ENCODE data around the gene CPEB3.
"Not testable (repeated sequence)": the region's sequence is repeated elsewhere in the genome, so short reads cannot be mapped to it uniquely, and the experiment has no call there.

The CPEB3 gene

DNA sequence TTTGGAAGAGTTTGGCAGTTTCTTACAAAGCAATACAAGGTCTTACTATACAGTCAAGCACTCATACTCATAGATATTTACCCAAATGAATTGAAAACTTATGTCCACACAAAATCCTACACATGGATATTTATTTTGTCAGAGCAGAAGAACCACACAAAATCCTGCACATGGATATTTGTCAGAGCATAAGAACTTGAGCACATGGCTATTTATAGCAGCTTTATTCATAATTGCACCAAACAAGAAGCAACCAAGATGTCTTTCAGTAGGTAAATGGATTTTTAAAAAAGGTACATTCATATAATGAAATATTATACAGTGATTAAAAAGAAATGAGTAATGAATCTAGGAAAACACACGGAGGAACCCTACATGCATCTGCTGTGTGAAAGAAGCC lies 251.9 kb downstream of the CPEB3 start:
- no peak for DNase-seq (ENCODE audit: low read depth in 2 of 2)

DNA sequence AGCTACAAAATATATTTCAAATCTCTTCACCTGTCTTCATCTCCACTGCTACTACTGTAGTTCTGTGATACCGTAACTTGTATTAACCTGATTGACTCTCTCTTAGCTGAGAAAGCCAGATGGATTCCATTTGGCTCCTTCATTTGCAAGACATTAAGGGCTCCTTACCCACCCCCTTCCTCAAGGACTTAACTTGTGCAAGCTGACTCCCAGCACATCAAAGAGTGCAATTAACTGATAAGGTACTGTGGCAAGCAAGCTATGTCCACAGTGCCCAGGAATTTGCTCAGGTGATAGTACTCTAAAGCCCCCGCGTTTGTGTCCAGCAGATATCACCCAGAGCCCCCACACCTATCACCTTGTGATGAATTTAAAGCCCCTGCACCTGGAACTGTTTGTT lies 257.8 kb downstream of the CPEB3 start:
- not testable (repeated sequence) for DNase-seq (ENCODE audit: low read depth in 2 of 2)

DNA sequence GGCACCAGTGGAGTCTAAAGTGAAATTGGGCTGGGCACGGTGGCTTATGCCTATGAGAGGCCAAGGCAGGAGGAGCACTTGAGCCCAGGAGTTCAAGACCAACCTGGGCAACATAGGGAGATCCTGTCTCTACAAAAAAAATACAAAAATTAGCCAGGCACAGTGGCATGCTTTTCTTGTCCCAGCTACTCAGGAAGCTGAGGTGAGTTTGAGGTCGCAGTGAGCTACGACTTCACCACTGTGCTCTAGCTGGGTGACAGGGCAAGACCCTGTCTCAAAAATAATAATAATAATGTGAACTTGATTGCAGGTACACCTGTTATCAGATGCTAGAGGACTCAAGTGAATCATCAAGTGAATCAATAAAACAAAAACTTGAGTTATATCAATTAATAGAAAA lies 259.3 kb downstream of the CPEB3 start:
- no peak for DNase-seq (ENCODE audit: low read depth in 2 of 2)

DNA sequence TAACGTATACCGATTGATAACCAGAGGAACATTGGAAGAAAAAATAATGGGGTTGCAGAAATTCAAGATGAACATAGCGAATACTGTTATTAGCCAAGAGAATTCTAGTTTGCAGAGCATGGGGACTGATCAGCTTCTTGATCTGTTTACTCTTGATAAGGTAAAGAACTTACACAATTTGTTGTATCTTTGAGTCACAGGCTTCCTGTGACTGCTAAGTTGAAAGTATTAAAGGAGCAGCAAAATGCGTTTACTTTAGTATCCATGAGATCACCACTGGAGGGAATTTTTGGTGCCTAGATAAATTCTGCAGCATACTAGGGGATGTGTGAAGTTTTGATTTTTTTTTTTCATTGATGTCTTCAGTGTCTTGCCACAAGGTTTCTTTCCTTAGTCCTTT lies 263.7 kb downstream of the CPEB3 start:
- no peak for DNase-seq (ENCODE audit: low read depth in 2 of 2)

DNA sequence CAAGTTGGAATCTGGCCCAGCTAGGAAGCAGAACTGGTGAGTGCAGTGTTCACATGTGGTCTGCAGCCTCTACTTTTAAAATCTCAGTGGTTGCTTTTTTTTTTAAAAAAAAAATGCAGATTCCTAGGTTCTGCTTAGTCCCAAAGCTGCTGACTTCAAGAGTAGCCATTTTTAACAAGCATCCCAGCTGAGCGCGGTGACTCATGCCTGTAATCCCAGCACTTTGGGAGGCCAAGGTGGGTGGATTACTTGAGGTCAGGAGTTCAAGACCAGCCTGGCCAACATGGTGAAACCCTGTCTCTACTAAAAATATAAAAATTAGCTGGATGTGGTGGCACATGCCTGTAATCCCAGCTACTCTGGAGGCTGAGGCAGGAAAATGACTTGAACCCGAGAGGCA lies 265.5 kb downstream of the CPEB3 start:
- DNase-seq (ENCODE audit: low read depth in 2 of 2) = not testable (repeated sequence)

DNA sequence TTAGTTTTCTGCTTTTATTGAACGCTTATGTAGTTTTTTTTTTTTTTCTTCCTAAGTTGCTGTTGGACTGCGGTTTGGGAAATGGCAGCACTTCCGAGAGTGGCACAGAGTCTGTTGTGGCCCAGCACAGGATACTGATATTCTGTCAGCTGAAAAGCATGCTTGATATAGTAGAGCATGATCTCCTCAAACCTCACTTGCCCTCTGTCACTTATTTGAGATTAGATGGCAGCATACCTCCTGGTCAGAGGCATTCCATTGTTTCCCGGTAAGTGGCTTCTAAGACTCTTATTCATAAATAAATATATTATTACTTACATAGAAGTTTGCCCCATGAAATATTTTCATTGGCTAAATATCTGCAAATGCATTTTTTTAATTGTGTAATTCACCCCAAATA lies 266.2 kb downstream of the CPEB3 start:
- DNase-seq (ENCODE audit: low read depth in 2 of 2) = no peak

DNA sequence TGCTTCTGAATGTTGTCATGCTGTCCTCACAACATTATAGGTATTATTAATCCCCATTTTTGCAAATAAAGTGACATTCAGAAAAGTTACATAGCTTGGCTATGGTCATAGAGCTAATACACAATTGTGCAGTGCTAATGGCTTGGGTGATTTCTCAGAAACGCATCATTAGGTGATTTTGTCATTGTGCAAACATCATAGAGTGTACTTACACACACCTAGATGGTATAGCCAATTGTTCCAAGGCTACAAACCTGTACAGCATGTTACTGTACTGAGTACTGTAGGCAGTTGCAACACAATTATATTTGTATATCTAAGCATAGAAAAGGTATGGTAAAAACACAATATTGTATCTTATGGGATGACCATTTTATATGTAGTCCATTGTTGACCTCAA lies 276.3 kb downstream of the CPEB3 start:
- DNase-seq (ENCODE audit: low read depth in 2 of 2) = no peak

DNA sequence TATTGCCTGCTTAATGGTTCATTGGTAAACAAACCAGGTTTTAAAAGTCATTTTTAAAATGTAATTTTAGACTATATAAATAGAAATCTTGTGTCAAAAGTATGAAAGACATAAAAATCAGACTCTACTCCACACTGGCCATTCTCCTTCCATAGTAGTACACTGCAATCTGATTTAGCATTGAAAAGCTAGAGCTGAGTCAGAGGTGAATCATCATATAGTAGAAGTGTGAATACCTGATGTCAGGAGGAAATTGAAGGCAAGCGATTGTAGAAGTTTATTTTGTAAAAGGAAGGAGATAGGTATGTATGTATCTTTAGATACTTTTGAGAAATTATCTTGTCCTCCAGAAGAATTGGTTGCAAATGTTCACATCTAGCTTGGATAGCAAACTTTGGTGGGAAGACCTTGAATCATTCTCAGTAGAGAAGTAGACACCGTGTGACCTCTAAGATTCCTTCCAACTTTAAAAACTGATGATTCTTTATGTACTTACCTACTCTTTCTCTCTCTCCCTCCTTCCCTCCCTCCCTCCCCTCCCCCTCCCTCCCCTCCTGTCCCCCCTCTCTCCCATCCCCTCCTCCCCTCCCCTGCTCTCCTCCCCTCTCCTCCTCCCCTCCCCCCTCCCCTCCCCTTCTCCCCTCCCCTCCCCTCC lies 279.2 kb downstream of the CPEB3 start:
- DNase-seq (ENCODE audit: low read depth in 2 of 2) = no peak

DNA sequence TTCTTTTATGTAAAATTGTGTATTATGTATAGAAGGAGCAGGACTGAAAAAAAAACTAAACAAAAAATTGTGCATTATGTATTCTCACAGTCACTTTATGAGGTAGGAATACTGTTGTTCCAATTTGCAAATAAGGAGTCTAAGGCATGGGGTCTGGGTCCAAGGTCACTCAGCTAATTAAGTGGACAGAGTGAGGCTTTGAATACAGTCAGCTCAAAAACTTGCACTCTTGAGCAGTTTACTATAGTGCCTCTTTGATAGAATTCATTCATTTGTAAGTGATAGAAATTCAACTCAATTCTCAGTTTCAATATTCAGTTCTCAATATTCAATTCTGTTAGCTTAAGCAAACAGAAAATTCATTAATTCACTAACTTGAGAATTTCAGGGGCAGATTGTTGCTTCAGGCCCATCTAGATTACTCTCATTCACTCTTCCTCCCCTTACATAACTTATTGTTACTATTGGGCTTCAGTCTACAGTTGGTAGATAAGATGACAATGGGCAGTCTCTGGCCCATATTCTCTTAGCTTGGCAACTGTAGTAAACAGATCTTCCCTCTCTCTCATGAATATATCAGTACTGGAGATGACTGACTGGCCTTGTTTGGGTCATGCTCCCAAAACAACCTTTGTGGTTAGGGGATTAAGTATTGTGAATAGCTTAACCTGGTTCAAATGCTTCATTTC lies 280.7 kb downstream of the CPEB3 start:
- no peak for DNase-seq (ENCODE audit: low read depth in 2 of 2)

DNA sequence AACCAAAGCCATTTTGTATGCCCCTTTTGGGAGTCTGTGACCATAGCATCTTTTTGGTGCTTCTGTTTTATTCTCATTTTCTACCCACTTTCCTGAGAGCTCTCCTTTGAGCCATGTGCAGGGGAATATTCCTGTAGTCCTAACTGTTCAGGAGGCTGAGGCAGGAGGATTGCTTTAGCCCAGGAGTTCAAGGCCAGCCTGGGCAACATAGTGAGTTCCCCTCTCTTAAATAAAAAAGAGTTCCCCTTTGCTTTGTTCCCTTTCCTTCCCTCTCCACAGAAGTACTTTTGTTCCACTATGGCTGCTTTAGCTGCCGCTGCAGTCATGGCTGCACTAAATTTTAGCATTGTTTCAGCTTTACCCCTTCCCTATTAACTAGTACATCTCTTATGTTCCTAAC lies 281.4 kb downstream of the CPEB3 start:
- DNase-seq (ENCODE audit: low read depth in 2 of 2) = no peak

DNA sequence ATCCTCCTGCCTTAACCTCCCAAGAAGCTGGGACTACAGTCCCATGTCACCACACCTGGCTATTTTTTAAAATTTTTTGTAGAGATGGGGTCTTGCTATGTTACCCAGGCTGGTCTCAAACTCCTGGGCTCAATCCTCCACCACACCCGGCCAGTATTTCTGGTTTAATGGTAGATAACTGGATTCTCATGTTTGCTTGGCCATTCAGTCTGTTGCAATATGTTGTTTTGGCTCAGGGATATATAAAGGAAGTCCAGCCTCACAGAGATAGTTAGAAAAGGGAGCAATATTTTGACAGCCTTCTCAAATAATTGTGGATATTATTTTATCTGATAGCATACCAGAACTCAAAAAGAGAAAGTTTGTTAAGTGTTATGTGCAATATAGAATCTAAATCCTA lies 284.9 kb downstream of the CPEB3 start:
- DNase-seq (ENCODE audit: low read depth in 2 of 2) = no peak

DNA sequence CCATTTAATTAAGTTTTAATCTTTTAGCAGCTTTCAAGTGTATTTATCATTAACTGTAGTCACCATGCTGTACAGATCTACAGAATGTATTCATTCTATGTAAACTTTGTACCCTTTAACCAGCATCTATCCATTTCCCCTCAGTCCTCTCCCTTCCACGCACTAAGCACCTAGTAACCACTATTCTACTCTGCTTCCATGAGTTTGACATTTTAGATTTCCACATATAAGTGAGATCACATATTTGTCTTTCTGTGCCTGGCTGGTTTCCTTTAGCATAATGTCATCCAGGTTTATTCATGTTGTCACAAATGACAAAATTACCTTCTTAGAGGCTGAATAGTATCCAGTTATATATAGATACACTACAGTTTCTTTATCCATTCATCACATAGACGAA lies 287.6 kb downstream of the CPEB3 start:
- DNase-seq (ENCODE audit: low read depth in 2 of 2) = no peak

DNA sequence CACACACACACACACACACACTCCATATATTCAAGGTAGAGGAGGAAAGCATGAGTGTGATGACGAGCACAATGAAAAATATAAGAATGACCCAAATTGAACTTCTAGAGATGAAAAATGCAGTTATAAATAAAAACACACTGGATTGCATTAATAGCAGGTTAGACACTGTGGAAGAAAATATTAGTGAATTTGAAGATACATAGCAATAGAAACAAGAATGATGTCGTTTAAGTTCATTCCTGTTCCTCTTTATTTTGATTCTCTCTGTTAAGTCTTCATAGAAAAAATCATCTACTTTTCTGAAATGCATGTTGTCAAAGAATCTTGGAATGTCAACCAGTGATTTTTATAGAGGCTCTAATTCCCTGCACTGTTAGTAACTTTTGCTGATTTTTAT lies 288.9 kb downstream of the CPEB3 start:
- DNase-seq (ENCODE audit: low read depth in 2 of 2) = no peak

DNA sequence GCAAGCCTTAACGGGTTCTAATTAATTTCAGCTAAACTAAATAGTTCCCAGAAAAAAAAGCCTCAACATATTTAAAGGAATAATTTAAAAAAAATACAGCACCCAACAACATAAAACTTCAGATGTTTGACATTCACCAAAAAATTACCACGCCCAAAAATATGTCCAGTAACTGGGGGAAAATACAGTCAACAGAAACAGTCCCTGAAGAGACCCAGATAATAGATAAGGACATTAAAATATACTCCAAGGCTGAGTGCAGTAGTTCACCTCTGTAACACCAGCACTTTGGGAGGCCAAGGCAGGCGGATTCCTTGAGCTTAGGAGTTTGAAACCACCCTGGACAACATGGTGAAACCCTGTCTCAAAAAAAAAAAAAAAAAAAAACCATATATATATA lies 289.3 kb downstream of the CPEB3 start:
- DNase-seq (ENCODE audit: low read depth in 2 of 2) = no peak

Measured in stimulated activated CD8-positive, alpha-beta memory T cell treated with anti-CD3 and anti-CD28 coated beads, Interleukin-2, amount 100 ng/mL, for 1 hour (primary cell).